ENCODE data around the gene FOXA3.

DNA sequence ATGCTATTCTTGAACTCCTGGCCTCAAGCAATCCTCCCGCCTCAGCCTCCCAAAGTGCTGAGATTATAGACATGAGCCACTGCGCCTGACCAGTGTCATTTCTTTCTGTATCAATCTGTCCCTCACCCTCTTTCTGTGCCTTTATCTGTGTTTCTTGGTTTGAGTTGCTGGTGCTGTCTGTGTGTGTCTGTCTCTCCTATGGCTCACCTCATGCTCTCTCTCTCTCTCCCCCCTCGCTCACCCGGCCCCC lies 12.0 kb downstream of the FOXA3 start:
- TF ChIP-seq, protein P1, sequence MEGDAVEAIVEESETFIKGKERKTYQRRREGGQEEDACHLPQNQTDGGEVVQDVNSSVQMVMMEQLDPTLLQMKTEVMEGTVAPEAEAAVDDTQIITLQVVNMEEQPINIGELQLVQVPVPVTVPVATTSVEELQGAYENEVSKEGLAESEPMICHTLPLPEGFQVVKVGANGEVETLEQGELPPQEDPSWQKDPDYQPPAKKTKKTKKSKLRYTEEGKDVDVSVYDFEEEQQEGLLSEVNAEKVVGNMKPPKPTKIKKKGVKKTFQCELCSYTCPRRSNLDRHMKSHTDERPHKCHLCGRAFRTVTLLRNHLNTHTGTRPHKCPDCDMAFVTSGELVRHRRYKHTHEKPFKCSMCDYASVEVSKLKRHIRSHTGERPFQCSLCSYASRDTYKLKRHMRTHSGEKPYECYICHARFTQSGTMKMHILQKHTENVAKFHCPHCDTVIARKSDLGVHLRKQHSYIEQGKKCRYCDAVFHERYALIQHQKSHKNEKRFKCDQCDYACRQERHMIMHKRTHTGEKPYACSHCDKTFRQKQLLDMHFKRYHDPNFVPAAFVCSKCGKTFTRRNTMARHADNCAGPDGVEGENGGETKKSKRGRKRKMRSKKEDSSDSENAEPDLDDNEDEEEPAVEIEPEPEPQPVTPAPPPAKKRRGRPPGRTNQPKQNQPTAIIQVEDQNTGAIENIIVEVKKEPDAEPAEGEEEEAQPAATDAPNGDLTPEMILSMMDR (IDR thresholded peaks at IDR 0.05), result no peak
- TF ChIP-seq POLR2A (IDR thresholded peaks at IDR 0.05), result no peak
